ENCODE results near the gene MT4.

The MT4 gene

GRCh38 chr16:56608043-56608875 lies 43.4 kb downstream of the MT4 start, which contains the start of gene MT2A:
Gene MT2A, plus strand, starts transcription at chr16:56608584. Its CDS starts 72 bp downstream, at chr16:56608656.
- TF ChIP-seq, protein P1, sequence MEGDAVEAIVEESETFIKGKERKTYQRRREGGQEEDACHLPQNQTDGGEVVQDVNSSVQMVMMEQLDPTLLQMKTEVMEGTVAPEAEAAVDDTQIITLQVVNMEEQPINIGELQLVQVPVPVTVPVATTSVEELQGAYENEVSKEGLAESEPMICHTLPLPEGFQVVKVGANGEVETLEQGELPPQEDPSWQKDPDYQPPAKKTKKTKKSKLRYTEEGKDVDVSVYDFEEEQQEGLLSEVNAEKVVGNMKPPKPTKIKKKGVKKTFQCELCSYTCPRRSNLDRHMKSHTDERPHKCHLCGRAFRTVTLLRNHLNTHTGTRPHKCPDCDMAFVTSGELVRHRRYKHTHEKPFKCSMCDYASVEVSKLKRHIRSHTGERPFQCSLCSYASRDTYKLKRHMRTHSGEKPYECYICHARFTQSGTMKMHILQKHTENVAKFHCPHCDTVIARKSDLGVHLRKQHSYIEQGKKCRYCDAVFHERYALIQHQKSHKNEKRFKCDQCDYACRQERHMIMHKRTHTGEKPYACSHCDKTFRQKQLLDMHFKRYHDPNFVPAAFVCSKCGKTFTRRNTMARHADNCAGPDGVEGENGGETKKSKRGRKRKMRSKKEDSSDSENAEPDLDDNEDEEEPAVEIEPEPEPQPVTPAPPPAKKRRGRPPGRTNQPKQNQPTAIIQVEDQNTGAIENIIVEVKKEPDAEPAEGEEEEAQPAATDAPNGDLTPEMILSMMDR (conservative IDR thresholded peaks at IDR 0.05; ENCODE audit: low read depth, low read length), result no peak

GRCh38 chr16:56608876-56609462 lies 44.1 kb downstream of the MT4 start:
- peak overlapping the region; percentile 79 for H3K4me3 ChIP-seq (ENCODE audit: low read length)
- DNase-seq (ENCODE audit: low read depth), result no peak
- TF ChIP-seq, protein P1 (conservative IDR thresholded peaks at IDR 0.05; ENCODE audit: low read depth, low read length), result no peak

More at GRCh38 chr16:56608043-56608875, 43.4 kb downstream of the MT4 start, which contains the start of gene MT2A:
- H3K4me3 ChIP-seq (ENCODE audit: low read length), result peak within 1 kb of the TSS; percentile 79
- peak; percentile 87 for DNase-seq (ENCODE audit: low read depth)

DNA sequence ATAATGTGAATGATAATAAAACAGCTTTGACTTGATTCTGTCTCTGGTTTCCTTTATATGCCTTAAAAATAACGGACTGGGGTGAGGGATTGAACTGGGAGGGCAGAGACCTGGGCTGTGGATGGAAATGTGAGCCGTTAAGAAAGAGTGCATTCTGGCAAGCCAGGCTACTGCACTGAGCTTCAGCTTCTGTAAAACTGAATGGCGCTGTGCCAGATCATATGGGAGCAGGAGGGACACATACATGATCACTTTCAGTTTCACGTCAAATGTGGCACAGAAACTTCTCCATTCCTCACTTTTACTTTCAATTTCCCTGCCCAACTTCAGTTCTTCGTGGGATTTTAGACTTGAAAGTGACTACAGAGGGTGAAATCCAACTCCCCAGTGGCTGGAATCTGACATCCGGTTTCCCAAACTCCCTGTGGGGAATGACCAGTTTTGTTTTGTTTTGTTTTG lies 44.6 kb downstream of the MT4 start:
- no peak for DNase-seq (ENCODE audit: low read depth)
- TF ChIP-seq, protein P1 (conservative IDR thresholded peaks at IDR 0.05; ENCODE audit: low read depth, low read length), result no peak
- peak overlapping the region; percentile 79 for H3K4me3 ChIP-seq (ENCODE audit: low read length)

DNA sequence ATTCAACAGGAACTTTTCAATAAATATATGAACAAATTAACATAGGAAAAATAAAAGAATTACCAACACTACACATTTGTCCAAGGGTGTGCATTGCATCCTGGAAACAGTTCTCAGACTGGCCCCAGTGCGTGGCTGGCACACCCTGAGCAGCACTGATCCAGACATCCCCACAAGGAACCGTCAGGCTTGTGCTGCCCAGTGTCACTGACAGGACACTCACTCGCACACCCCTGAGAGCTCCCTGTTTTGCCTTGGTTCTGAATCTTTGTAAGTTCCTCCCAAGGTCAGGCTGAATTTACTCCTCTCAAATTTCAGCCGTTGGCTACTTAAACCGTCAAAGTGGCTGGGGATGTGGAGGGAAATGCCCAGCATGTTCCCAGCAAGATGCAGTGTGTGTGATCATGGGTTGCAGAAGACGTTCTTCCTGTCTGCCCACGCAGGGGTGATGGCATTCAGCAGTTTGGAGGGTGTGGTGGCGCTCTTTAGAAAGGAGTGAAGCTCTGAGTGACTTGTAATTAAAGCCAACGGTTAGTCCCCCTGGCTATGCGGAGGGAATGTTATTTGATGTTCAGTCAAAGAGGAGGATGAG lies 45.2 kb downstream of the MT4 start:
- no peak overlapping the region for H3K4me3 ChIP-seq (ENCODE audit: low read length)
- TF ChIP-seq, protein P1 (conservative IDR thresholded peaks at IDR 0.05; ENCODE audit: low read depth, low read length), result no peak
- no peak for DNase-seq (ENCODE audit: low read depth)

GRCh38 chr16:56610609-56611111 lies 45.8 kb downstream of the MT4 start:
- TF ChIP-seq, protein P1 (conservative IDR thresholded peaks at IDR 0.05; ENCODE audit: low read depth, low read length), result no peak
- H3K4me3 ChIP-seq (ENCODE audit: low read length), result no peak overlapping the region
- no peak for DNase-seq (ENCODE audit: low read depth)

- TF ChIP-seq, protein P1 (conservative IDR thresholded peaks at IDR 0.05; ENCODE audit: low read depth, low read length), result no peak
- H3K4me3 ChIP-seq (ENCODE audit: low read length), result no peak overlapping the region
- DNase-seq (ENCODE audit: low read depth), result no peak
Measured at GRCh38 chr16:56611281-56611833, 46.5 kb downstream of the MT4 start.

Measured in retinal pigment epithelial cell (primary cell).